CD4-positive, alpha-beta T cell (primary cell): ENCODE results near the gene SQSTM1. TPM values are rescaled to one million over a fixed set of nuclear protein-coding genes. Genes with fewer than 3 reads are reported as not detected.

ENCODE experiments used
- ATAC-seq: fragments of 200-7000 bp; cut with Tn5 transposase; one replicate; pipeline ENCODE4 v1.10.0; 2022; ENCODE audit warnings: mild to moderate bottlenecking; ENCODE audit not compliant: poor library complexity
- CTCF ChIA-PET: fragments of 350-600 bp; sonication (Branson Sonifier 250); formaldehyde crosslinking; loops from one replicate; lab custom pipeline; 2021; ENCODE audit warnings: antibody characterized with exemption, inconsistent platforms; lab: Charles Lee
- POLR2A ChIA-PET: fragments of 350-600 bp; sonication (Branson Sonifier 250); formaldehyde crosslinking; loops from one replicate; lab custom pipeline; 2021; ENCODE audit warnings: antibody characterized with exemption, inconsistent platforms; lab: Charles Lee
- DNase-seq, 14 experiments: peaks; one replicate each; pipeline ENCODE4 v3.0.0-alpha.2; 2013 to 2020; ENCODE audit warnings: mixed read lengths in 2 of 14
- H3K27ac ChIP-seq, 2 donors: one replicate each; pipeline versions ENCODE4 v1.5.1 to v1.7.0; 2013; ENCODE audit warnings: low read length in 2 of 2, low read depth in 1 of 2, mild to moderate bottlenecking in 1 of 2
- H3K27me3 ChIP-seq, 2 experiments: 1 replicate in 1 of 2; 2 replicates in 1 of 2; pipeline versions ENCODE4 v1.6.1 to v1.7.0; 2013; ENCODE audit warnings: low read length in 2 of 2, control low read depth in 1 of 2, mild to moderate bottlenecking in 1 of 2, moderate library complexity in 1 of 2; ENCODE audit not compliant: insufficient read depth in 2 of 2, control insufficient read depth in 1 of 2
- H3K36me3 ChIP-seq: one replicate; pipeline ENCODE4 v1.6.1; 2013; ENCODE audit warnings: low read length, control low read depth; ENCODE audit not compliant: insufficient read depth
- H3K4me1 ChIP-seq: one replicate; pipeline ENCODE4 v1.6.1; 2013; ENCODE audit warnings: low read length, control low read depth; ENCODE audit not compliant: insufficient read depth
- H3K4me3 ChIP-seq: one replicate; pipeline ENCODE4 v1.5.1; 2013; ENCODE audit warnings: mild to moderate bottlenecking, low read length, moderate library complexity
- H3K9me3 ChIP-seq, 2 experiments: 1 replicate in 1 of 2; 2 replicates in 1 of 2; pipeline versions ENCODE4 v1.6.1 to v1.7.0; 2013; ENCODE audit warnings: low read length in 2 of 2, mild to moderate bottlenecking in 2 of 2, control low read depth in 1 of 2, moderate library complexity in 1 of 2; ENCODE audit not compliant: control insufficient read depth in 1 of 2, insufficient read depth in 1 of 2
- H3K27ac Mint-ChIP-seq: one replicate; pipeline ENCODE4 v1.8.0; 2020; ENCODE audit warnings: mixed read lengths
- H3K27me3 Mint-ChIP-seq: one replicate; pipeline ENCODE4 v1.8.0; 2021; ENCODE audit warnings: mixed read lengths
- H3K36me3 Mint-ChIP-seq: one replicate; pipeline ENCODE4 v1.8.0; 2021; ENCODE audit warnings: low read depth, mixed read lengths
- H3K4me1 Mint-ChIP-seq: one replicate; pipeline ENCODE4 v1.8.0; 2021; ENCODE audit warnings: low read depth, mixed read lengths
- H3K4me3 Mint-ChIP-seq: one replicate; pipeline ENCODE4 v1.8.0; 2020; ENCODE audit warnings: mild to moderate bottlenecking, mixed read lengths
- H3K9me3 Mint-ChIP-seq: one replicate; pipeline ENCODE4 v1.8.0; 2020; ENCODE audit warnings: mixed read lengths
- intact Hi-C, 2 experiments: fragments of 100-400 bp; cut with DNase I in 1 of 2; cut with micrococcal nuclease in 1 of 2; formaldehyde crosslinking; loops; one replicate each; pipeline versions ENCODE4 v1.15.1 to v1.9.0; 2023 to 2025; cut with DNase I, micrococcal nuclease
- total RNA-seq, 174 experiments: library from RNA in 2 of 174; stranded (reverse) in 2 of 174; gene quantifications; one replicate each; pipeline ENCODE4 v1.2.3 and lab custom pipeline; 2021 to 2026
- TF ChIP-seq, protein P1 (sequence below): fragments of 200-600 bp; IDR thresholded peaks from one replicate; pipeline ENCODE4 v1.8.0; 2022; ENCODE audit warnings: antibody characterized with exemption, mild to moderate bottlenecking

The SQSTM1 gene
- total RNA-seq, 2 experiments from 2014 or later: 260 to 267 TPM

DNA sequence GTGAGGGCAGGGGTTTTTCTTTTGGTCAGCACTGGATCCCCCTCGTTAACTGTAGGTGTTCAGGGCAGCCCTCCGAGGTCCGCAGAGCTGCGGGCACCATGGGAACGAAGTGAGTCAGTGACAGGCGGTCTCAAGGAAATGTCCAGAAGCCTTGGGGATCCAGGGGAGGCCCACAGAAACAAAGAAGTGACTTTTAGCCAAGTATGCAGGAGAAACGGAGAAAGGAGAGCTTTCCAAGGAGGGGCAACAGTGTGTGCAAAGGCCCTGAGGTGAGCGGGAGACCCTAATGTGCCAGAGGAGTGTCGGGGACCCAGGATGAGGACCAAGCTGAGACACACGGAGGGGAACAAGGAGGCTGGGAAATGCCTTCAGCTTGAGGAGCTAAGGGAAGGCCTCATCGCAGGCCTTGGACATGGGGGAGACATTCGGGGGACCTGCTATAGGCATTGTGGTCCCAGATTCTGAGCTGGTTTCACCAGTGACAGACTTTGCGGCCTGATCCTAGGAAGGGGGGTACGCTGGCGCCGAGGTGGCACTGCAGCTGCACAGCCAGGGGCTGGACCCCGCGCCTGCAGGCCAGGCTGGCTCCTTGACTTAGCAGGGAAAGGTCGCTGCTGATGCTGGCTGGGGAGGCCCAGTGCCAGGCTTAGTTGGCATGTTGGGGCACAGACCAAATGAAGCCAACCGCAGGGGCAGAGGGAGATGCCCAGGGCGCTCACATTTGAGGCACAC, 23.7 kb upstream of the SQSTM1 start:
- Histone ChIP-seq H3K27ac (no peak overlapping the region), H3K36me3 (peaks cover 28% of the 10 kb centered on the region), H3K4me1 (peaks cover 45% of the 10 kb centered on the region), H3K27me3 (no peaks in the 10 kb centered on the region), H3K9me3 (no peaks in the 10 kb centered on the region), H3K4me3 (no peak overlapping the region)
- H3K27ac Mint-ChIP-seq: peak overlapping the region; percentile 44
- H3K27me3 Mint-ChIP-seq: no peaks in the 10 kb centered on the region
- H3K36me3 Mint-ChIP-seq: peaks cover 25% of the 10 kb centered on the region
- CTCF ChIA-PET: interaction anchor here (1.4 to 3.2 kb wide), 3 partner anchors 26 to 118 kb away, joined by 4 to 22 read pairs (median 6); no protein-coding TSS in a partner anchor
- TF ChIP-seq, protein P1, sequence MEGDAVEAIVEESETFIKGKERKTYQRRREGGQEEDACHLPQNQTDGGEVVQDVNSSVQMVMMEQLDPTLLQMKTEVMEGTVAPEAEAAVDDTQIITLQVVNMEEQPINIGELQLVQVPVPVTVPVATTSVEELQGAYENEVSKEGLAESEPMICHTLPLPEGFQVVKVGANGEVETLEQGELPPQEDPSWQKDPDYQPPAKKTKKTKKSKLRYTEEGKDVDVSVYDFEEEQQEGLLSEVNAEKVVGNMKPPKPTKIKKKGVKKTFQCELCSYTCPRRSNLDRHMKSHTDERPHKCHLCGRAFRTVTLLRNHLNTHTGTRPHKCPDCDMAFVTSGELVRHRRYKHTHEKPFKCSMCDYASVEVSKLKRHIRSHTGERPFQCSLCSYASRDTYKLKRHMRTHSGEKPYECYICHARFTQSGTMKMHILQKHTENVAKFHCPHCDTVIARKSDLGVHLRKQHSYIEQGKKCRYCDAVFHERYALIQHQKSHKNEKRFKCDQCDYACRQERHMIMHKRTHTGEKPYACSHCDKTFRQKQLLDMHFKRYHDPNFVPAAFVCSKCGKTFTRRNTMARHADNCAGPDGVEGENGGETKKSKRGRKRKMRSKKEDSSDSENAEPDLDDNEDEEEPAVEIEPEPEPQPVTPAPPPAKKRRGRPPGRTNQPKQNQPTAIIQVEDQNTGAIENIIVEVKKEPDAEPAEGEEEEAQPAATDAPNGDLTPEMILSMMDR: no peak
- ATAC-seq: no peak
- H3K4me1 Mint-ChIP-seq: peaks cover 45% of the 10 kb centered on the region
- intact Hi-C loops: loop anchor here (1.0 to 2.0 kb wide), 3 partner anchors 34 to 138 kb away; no protein-coding TSS in a partner anchor
- peak overlapping the region; percentile 83 for H3K4me3 Mint-ChIP-seq
- DNase-seq: peak in 1 of 14 experiments; percentile 35
- POLR2A ChIA-PET: interaction anchor here (0.7 to 4.6 kb wide), 5 partner anchors 9 to 174 kb away, joined by 3 to 23 read pairs (median 7); partner anchors contain the start of genes HNRNPH1, MGAT4B and SQSTM1
- H3K9me3 Mint-ChIP-seq: no peaks in the 10 kb centered on the region

- H3K27me3 Mint-ChIP-seq: no peaks in the 10 kb centered on the region
- peaks cover 42% of the 10 kb centered on the region for H3K4me1 Mint-ChIP-seq
- CTCF ChIA-PET: interaction anchor here (3.2 kb wide), 1 partner anchor 35 kb away, joined by 22 read pairs; no protein-coding TSS in a partner anchor
- no peak overlapping the region for H3K4me3 ChIP-seq
- no peaks in the 10 kb centered on the region for H3K27me3 ChIP-seq
- TF ChIP-seq, protein P1: no peak
- DNase-seq: peak in 1 of 14 experiments; percentile 38
- peaks cover 27% of the 10 kb centered on the region for H3K36me3 Mint-ChIP-seq
- H3K4me1 ChIP-seq: peaks cover 50% of the 10 kb centered on the region
- intact Hi-C loops: loop anchor here (1.0 to 2.0 kb wide), 3 partner anchors 34 to 139 kb away; no protein-coding TSS in a partner anchor
- no peak for ATAC-seq
- peaks cover 28% of the 10 kb centered on the region for H3K36me3 ChIP-seq
- H3K9me3 Mint-ChIP-seq: no peaks in the 10 kb centered on the region
- H3K9me3 ChIP-seq: no peaks in the 10 kb centered on the region
- POLR2A ChIA-PET: interaction anchor here (0.7 to 4.6 kb wide), 3 partner anchors 8 to 174 kb away, joined by 4 to 23 read pairs (median 17); partner anchors contain the start of genes HNRNPH1, MGAT4B and SQSTM1
- no peak overlapping the region for H3K27ac Mint-ChIP-seq
- no peak overlapping the region for H3K4me3 Mint-ChIP-seq
- H3K27ac ChIP-seq: no peak overlapping the region
Observed at GRCh38 chr5:179797741-179798140, 23.0 kb upstream of the SQSTM1 start.

GRCh38 chr5:179798144-179798770, 22.4 kb upstream of the SQSTM1 start:
- Mint-ChIP-seq H3K4me3 (no peak overlapping the region), H3K4me1 (peaks cover 42% of the 10 kb centered on the region), H3K27ac (no peak overlapping the region), H3K27me3 (no peaks in the 10 kb centered on the region), H3K9me3 (no peaks in the 10 kb centered on the region), H3K36me3 (peaks cover 27% of the 10 kb centered on the region)
- Histone ChIP-seq H3K27me3 (no peaks in the 10 kb centered on the region), H3K4me3 (no peak overlapping the region), H3K27ac (no peak overlapping the region), H3K4me1 (peaks cover 52% of the 10 kb centered on the region), H3K9me3 (no peaks in the 10 kb centered on the region), H3K36me3 (peaks cover 28% of the 10 kb centered on the region)
- ChIA-PET CTCF (no interaction called here), POLR2A (no interaction called here)
- DNase-seq (no peak), ATAC-seq (no peak)
- intact Hi-C loops: no loop called here
- TF ChIP-seq, protein P1: no peak
